ENCODE results near the gene OR2AG2.

The OR2AG2 gene

DNA sequence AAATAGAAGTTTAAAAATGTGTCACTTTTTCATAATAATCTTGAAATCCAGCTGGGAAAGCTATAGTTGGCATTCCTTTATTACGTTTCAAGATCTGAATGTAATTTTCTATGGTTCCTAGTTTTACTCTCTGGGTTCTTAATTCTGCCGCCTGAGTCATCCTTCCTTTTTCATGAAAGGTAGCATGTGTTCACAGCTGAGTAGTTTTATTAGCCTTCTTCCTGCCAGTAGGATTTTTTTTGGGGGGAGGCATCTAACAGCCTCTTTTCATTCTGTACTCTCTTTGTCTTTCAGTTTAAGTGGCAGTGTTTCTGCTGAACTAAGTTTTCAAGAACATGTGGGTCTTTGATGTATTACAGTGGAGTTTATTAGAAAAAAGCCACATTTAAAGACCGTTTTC is 36.5 kb downstream of the OR2AG2 start:
- TF ChIP-seq CTCF (IDR thresholded peaks at IDR 0.05; ENCODE audit: control extremely low read depth, extremely low read depth, low read depth, missing control alignments): no peak
- POLR2A ChIA-PET: no interaction called here
- no peak for DNase-seq (ENCODE audit: extremely low spot score)
- CTCF ChIA-PET: interaction anchor here (1.2 to 10.9 kb wide), 9 partner anchors 8 to 960 kb away, joined by 3 to 259 read pairs (median 5); no protein-coding TSS in a partner anchor

DNA sequence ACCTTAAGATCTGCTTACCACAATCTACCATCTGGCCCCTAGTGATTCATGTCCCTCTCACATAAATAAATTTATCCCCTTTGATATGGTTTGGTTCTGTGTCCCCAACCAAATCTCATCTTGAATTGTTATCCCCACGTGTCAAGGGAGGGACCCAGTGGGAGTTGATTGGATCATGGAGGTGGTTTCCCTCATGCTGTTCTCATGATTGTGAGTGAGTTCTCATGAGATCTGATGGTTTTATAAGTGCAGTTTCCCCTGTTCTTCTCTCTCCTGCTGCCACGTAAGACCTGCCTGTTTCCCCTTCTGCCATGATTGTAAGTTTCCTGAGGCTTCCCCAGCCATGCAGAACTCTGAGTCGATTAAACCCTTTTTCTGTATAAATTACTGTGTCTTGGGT is 37.2 kb downstream of the OR2AG2 start:
- ChIA-PET CTCF (interaction anchor here (1.2 to 10.9 kb wide), 6 partner anchors 9 to 544 kb away, joined by 3 to 259 read pairs (median 6); no protein-coding TSS in a partner anchor), POLR2A (no interaction called here)
- DNase-seq (ENCODE audit: extremely low spot score): no peak
- TF ChIP-seq CTCF (IDR thresholded peaks at IDR 0.05; ENCODE audit: control extremely low read depth, extremely low read depth, low read depth, missing control alignments): no peak

DNA sequence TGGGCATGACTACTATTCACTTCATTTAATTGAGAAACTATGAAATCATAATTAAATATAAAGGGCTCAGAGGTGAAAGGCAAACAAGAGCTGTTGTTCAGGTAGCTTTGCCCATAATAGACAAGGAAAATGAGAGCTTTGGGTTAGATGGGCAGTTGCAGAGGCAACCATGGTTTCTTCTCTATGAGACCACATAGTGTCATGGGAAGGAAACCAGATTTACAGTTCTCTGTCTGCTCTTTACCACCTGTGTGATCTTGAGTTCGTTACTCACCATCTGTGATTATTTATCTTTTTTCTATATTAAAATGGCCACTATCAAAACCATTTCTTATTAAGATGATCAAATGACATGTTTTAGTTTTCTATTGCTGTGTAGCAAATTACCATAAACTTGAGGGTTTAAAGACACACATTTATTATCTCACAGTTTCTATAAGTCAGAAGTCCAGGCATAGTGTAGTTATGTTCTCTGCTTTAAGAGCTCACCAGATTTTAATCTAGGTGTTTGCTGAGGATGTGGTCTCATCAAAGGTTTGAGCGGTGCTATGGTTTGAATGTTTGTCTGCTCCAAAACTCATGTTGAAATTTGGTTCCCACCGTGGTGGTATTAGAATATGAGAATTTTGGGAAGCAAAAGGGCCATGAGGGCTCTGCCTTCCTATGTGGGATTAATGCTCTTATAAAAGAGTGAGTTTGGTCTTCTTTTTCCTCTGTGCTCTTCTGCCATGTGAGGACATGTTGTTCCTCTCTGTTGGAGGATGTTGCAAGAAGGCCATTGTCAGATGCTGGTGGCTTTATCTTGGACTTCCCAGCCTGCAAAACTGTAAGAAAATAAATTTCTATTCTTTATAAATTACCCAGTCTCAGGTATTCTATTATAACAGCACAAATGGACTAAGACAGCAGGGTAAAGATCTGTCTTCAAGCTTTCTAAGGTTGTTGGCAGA is 38.2 kb downstream of the OR2AG2 start:
- CTCF ChIA-PET: interaction anchor here (0.9 to 10.9 kb wide), 7 partner anchors 8 to 35 kb away, joined by 3 to 259 read pairs (median 4); no protein-coding TSS in a partner anchor
- no peak for TF ChIP-seq CTCF (IDR thresholded peaks at IDR 0.05; ENCODE audit: control extremely low read depth, extremely low read depth, low read depth, missing control alignments)

GRCh38 chr11:6727971-6728760 is 43.6 kb downstream of the OR2AG2 start:
- no peak for DNase-seq (ENCODE audit: extremely low spot score)
- CTCF ChIA-PET: interaction anchor here (0.9 to 2.3 kb wide), 10 partner anchors 9 to 366 kb away, joined by 3 to 17 read pairs (median 3); partner anchors contain the start of gene MRPL17
- POLR2A ChIA-PET: no interaction called here
- no peak for TF ChIP-seq CTCF (IDR thresholded peaks at IDR 0.05; ENCODE audit: control extremely low read depth, extremely low read depth, low read depth, missing control alignments)

More for the DNA sequence above, 38.2 kb downstream of the OR2AG2 start:
- DNase-seq (ENCODE audit: extremely low spot score): no peak
- POLR2A ChIA-PET: no interaction called here

DNA sequence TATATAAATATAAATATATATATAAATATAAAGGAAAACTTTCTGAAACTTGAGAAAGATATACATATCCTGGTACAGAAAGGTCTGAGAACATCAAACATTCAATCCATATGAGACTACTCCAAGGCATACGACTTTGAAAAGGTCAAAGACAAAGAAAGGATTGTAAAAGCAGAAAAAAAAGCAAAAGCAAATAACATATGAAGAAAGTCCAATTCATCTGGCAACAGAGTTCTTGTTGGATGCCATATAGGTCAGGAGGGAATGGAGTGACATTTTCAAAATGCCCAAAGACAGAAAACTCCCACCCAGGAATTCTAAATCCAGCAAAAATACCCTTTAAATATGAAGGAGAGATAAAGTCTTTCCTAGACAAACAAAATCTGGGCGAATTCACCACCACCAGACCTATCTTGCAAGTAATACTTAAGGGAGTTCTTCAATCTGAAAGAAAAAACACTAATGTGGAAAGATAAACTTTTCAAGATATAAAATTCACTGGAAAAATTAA is 46.3 kb downstream of the OR2AG2 start:
- DNase-seq (ENCODE audit: extremely low spot score): no peak
- ChIA-PET POLR2A (no interaction called here), CTCF (interaction anchor here (0.7 to 1.1 kb wide), 2 partner anchors 9 to 19 kb away, joined by 3 read pairs; no protein-coding TSS in a partner anchor)
- no peak for TF ChIP-seq CTCF (IDR thresholded peaks at IDR 0.05; ENCODE audit: control extremely low read depth, extremely low read depth, low read depth, missing control alignments)

GRCh38 chr11:6724013-6724412 is 47.8 kb downstream of the OR2AG2 start:
- POLR2A ChIA-PET: no interaction called here
- CTCF ChIA-PET: interaction anchor here (9.6 kb wide), 1 partner anchor 12 kb away, joined by 81 read pairs; no protein-coding TSS in a partner anchor

More at GRCh38 chr11:6724013-6724412, 47.8 kb downstream of the OR2AG2 start:
- no peak for TF ChIP-seq CTCF (IDR thresholded peaks at IDR 0.05; ENCODE audit: control extremely low read depth, extremely low read depth, low read depth, missing control alignments)
- DNase-seq (ENCODE audit: extremely low spot score): no peak

Data from GM10248 (cell line).